IPS-18c (cell line): ENCODE results near the gene ODC1.

Experiments used
- H3K4me3 ChIP-seq: 2 replicates; pipeline ENCODE4 v1.7.0; 2013; ENCODE audit warnings: low read depth, mild to moderate bottlenecking, low read length, moderate library complexity; ENCODE audit not compliant: insufficient read depth
- H3K9me3 ChIP-seq: one replicate; pipeline ENCODE4 v1.6.1; 2013; ENCODE audit warnings: mild to moderate bottlenecking, low read length, moderate library complexity; ENCODE audit not compliant: control insufficient read depth, insufficient read depth

The ODC1 gene

DNA sequence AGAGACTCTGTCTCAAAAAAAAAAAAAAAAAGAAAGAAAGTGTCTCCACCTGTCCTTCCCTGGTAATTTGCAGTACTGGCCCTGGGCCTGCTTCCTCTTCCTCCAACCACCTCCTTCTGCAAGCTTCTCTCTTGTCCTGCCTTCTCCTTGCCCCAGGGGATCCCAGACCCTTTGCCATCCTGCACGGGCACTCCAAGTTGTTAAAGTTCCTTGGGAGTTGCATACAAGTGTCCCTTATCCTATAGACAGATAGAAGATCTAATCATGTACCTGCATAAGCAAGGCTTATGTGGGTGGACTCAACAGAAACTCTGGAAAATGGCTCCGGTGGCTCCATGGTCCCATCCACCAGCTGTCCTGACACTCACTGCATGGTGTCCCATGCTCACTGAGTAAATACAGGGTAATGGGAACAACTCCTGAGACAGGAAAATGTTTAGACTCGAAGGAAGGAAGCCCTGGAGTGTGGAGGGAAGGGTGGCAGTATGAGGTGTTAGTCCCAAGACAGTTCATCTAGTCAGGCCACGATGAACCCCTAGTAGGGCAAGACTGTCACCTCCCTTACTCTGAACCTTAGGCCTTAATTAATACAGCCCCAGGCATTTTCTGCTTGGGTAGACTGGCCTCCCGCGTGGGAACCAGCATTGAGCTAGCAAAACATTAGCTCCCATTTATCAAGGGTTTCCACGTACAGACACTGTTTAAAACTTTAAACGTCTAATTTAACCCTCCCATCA, 17.1 kb downstream of the ODC1 start:
- Histone ChIP-seq H3K4me3 (no peak overlapping the region), H3K9me3 (peaks cover 4% of the 10 kb centered on the region)

DNA sequence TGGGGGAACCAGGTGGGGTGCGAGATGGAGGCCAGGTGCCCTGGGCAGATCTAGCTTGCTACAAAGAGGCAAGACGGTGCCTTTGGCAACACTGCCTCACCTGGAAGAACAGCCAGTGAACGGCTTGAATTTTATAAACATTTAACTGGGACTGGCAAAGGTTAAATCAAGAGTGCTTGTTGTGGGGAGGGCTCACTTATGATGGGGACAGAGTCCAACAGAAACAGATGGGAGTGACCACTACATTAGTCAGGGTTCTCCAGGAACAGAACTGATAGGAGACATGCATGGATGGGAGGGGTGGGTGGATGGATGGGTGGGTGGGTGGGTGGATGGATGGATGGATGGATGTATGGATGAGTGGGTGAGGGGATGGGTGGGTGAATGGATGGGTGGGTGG, 19.2 kb downstream of the ODC1 start:
- H3K9me3 ChIP-seq, result peaks cover 4% of the 10 kb centered on the region
- H3K4me3 ChIP-seq, result no peak overlapping the region

DNA sequence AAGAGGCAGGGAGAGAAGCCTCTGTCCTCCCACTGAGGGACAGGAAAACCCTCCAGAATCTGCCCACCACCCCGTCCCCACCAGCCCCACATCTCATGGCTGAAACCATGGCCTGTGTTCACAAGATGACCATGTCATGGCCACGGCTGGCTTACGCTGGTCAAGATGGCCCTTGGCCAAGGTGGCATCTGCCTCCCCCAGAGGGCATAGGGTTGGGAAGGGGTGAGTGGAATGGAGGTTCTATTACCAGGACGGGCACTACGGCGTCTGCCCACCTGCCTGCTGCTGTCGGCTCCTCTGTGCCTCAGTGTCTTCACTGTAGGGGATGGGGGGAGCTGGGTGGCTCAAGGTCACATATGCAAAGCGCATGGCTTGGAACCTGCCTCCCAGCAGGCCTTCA, 19.8 kb downstream of the ODC1 start:
- no peak overlapping the region for H3K4me3 ChIP-seq

DNA sequence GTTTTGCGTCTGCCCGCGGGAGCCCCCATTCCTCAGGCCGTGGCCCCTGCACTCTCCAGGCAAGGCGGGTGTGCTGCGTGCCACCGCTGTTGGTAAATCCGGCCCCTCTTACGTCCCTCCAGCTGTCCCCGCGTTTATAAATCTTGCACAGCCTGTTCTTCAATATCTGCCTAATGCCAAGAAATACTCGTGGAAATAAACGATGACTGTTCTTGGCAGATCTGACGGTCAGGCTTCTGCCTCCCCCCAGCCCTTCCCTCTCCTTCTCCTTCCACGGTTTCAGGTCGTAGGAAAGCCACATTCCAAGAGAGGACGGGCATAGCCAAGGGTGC, 20.5 kb downstream of the ODC1 start:
- no peak overlapping the region for H3K4me3 ChIP-seq
- H3K9me3 ChIP-seq, result peaks cover 4% of the 10 kb centered on the region

More for the DNA sequence above, 19.8 kb downstream of the ODC1 start:
- peaks cover 4% of the 10 kb centered on the region for H3K9me3 ChIP-seq

DNA sequence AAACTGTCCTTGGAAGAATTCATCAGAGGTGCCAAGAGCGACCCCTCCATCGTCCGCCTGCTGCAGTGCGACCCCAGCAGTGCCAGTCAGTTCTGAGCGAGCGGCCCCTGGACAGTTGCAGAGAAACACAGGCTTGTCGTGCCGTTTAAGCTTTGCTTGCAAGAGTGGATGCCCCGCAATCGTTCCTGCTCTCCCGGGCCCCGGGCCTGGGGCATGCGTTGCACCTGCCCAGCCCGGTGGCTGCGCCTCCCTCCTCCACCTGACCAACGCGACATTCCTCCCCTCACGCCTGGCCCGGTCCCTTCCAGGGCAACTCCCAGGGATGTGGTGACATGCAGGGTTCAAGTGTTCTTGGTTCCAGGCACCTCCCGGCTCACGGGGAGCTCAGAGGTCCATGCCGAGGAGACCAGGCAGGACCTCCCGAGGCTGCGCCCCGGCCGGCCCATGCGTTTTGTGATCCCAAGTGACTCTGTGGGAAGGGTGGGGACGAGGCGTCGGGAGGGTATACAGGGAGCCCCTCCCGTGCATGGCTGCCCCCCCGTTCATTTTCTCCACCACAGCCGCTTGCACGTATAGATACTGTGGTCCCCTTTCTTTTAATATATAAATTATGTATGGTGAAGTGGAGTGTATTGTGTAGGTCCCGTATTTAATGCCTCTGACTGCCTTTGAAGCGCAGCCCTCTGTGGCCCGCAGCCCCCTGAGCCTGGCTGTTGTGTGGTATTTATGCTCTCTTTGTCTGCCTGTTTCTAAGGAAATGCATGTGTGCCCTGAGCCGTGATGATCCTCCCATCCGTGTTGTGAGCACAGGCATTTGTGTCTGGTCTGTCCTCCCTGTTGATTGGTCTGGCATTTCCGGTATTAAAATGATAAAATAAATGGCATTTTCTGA, 21.2 kb downstream of the ODC1 start:
- Histone ChIP-seq H3K9me3 (peaks cover 4% of the 10 kb centered on the region), H3K4me3 (no peak overlapping the region)

DNA sequence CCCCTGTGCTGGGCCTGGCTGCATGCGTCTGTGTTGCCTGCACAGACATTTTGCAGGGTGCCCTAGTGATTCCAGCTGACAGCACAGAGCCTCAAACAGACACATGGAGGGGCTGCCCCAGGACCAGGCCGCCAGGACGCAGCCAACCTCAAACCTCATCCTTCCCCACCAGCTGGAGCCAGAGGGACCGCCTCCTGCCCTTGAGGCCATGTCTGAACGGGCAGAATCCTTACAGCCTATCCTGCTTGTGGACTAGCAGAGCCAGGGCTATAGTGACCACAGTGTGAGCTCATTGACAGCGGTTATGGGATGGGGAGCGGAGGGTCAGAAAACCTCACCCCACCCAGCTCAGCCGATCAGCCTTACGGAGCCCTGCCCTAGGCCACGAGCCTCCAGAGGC, 22.4 kb downstream of the ODC1 start:
- no peak overlapping the region for H3K4me3 ChIP-seq
- H3K9me3 ChIP-seq, result peaks cover 4% of the 10 kb centered on the region

DNA sequence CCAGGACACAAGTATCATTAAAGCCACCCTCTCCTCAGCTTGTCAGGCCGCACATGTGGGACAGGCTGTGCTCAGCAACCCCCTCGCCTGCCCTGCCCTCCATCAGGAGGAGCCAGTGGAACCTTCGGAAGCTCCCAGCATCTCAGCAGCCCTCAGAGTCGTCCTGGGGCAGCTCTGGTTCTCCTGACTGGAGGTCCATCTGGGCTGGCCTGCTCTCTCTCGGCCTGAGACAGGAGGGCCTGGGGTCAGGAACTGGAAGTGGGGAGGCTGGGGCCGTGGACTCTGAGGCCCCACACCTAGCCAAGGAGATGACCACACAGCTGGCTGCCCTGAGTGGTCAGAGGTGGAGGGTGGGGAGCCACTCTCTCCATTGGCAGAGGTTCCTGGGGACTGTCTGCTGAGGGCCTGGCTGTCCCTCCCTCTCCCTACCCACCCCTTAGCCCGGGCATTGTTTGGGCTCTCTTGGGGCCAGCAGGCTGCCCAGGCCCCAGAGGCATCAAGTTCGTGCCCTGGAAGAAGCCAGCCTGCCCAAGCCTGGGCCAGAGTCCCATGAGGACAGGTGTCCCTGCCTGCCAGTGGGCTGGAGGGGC, 23.1 kb downstream of the ODC1 start:
- H3K9me3 ChIP-seq, result no peaks in the 10 kb centered on the region

DNA sequence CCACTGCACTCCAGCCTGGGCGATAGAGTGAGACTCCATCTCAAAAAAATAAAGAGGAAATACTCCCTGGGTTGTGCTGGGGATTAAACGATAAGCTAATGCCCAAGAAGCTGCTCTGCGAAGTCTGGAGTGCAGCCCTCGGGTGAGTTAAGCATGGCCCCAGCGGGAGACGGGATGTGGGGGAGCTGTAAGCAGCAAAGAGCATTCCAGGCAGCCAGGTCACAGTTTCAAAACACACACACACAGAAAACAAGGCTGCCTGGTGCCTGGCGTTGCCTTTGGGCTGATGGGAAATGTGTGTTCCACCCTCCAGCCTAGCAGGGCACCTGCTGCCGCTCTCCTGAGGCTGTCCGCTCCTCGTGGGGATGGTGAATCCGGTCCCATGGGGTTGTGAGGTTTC, 24.1 kb downstream of the ODC1 start:
- no peaks in the 10 kb centered on the region for H3K9me3 ChIP-seq
- no peak overlapping the region for H3K4me3 ChIP-seq

More for the DNA sequence above, 23.1 kb downstream of the ODC1 start:
- H3K4me3 ChIP-seq, result no peak overlapping the region

DNA sequence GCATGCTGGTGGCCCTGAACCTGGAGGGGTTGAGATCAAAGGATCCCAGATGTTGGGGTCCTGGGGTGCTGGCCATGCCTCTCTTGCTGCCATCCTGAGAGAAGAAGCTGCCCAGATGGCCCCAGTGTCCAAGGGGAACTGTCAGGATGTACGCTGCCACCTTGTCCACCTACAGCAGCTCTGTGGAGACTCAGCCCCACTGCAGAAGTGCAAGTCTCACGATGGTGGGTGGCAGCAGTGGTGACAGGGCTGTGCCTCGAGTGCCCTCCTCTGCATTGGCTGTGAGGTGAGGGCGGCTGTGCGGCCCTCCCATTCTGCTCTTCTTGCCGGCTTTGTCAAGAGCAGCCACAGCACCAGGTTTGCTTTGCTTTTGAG, 24.7 kb downstream of the ODC1 start:
- Histone ChIP-seq H3K9me3 (no peaks in the 10 kb centered on the region), H3K4me3 (no peak overlapping the region)

DNA sequence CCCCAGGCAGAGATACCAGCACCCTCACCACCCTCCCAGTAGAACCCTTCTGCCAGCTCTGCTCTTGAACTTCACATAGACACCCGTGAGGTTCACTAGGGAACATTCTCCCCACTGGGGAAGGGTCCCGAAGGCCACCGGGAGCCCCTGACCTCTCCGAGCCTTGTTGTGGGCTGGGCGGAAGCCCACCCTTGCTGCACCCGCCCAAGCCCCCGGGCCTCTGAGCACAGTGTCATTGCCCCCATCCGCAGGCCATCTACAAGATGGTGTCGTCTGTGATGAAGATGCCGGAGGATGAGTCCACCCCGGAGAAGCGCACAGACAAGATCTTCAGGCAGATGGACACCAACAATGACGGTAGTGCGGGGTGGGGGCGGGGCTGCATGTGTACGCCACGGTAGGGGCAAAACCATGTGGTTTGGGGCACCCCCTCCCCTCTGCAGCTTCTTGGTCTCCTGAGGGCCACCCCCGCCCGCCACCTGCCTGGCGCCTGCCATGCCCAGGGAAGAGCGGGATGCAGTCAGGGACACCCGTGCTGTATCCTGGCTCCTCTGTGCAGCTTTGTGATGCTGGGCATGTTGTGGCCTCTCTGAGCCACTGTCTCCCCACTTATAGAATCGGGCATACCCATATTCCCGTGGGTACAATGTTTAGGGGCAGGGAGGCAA, 25.3 kb downstream of the ODC1 start:
- Histone ChIP-seq H3K4me3 (no peak overlapping the region), H3K9me3 (no peaks in the 10 kb centered on the region)

DNA sequence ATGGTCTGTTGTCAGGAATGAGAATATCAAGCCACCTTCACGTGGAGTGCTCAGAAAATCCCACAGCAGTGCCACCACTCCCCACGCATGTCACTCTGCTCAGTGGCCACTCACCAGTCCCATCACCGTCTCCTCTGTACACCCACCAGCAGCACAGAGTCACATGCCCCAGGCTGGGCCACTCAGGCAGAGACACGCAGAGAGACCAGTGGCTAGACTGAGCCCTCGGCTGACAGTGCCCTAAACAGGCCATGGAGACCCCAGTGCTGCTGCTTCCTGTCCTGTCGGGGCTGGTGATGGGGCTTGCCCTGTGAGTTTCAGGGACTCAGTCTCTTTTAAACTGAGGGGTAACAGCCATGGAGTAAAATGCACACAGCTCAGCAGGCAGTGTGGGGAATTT, 25.9 kb downstream of the ODC1 start:
- H3K4me3 ChIP-seq, result no peak overlapping the region

DNA sequence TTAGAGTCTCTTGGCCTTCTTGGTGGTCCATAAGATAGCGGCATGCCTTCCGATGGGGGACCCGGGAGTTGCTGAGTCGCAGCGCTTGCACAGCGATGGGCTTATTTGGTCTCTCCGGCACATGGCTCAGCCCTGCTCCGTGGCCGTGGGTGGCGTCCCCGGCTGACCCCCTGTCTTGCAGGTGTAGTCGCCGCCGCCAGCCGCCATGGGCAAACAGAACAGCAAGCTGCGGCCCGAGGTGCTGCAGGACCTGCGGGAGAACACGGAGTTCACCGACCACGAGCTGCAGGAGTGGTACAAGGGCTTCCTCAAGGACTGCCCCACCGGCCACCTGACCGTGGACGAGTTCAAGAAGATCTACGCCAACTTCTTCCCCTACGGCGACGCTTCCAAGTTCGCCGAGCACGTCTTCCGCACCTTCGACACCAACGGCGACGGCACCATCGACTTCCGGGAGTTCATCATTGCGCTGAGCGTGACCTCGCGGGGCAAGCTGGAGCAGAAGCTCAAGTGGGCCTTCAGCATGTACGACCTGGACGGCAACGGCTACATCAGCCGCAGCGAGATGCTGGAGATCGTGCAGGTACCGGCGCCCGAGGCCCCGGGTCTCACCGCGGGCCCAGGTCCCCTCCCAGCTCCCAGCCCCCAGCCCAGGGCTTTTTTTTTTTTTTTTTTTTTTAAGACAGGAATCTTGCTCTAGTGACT, 28.4 kb downstream of the ODC1 start:
- H3K4me3 ChIP-seq, result no peak overlapping the region
- H3K9me3 ChIP-seq, result no peaks in the 10 kb centered on the region

More for the DNA sequence above, 25.9 kb downstream of the ODC1 start:
- H3K9me3 ChIP-seq, result no peaks in the 10 kb centered on the region

DNA sequence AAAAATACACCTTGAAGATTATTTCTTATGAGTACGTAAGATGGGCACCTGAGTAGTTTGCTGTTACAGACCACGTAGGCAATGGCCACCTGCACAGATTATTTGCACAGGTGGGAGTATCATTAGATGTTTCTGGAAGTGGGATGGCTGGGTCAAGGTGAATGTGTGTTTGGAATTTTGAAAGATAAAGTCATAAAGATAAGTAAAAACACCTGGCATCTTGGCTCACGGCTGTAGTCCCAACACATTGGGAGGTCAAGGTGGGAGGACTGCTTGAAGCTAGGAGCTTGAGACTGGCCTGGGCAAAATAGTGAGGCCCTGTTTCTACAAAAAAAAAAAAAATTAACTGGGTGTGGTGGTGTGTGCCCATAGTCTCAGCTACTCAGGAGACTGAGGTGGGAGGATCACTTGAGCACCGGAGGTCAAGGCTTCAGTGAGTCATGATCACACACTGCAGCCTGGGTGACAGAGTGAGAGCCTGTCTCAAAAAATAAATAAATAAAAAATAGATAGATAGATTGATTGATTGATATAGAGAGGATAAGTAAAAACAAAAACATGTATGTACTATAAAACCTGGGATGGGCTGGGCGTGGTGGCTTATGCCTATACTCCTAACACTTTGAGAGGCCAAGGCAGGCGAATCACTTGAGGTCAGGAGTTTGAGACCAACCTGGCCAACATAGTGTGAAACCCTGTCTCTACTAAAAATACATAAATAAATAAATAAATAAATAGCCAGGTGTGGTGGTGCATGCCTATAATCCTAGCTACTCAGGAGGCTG, 30.4 kb downstream of the ODC1 start:
- Histone ChIP-seq H3K9me3 (no peaks in the 10 kb centered on the region), H3K4me3 (no peak overlapping the region)

DNA sequence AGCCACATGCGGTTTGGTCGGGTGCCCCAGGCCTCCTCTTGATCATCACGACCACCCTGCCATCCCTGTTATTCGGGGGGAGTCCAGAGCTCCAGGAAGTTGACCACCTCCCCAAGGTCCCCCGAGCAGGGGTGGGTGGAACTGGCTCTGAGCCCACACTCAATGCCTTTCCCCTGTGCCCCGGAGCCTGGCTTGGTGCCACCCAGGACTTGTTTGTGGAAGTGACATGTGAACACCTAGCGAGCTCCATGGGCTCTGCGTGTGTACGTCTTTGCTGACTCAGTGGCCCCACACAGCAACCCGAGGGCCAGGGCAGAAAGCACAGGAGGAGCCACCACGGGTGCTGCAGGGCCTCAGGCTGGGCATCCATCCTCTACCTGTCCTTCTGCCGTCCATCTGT, 32.5 kb downstream of the ODC1 start:
- Histone ChIP-seq H3K9me3 (no peaks in the 10 kb centered on the region), H3K4me3 (no peak overlapping the region)

DNA sequence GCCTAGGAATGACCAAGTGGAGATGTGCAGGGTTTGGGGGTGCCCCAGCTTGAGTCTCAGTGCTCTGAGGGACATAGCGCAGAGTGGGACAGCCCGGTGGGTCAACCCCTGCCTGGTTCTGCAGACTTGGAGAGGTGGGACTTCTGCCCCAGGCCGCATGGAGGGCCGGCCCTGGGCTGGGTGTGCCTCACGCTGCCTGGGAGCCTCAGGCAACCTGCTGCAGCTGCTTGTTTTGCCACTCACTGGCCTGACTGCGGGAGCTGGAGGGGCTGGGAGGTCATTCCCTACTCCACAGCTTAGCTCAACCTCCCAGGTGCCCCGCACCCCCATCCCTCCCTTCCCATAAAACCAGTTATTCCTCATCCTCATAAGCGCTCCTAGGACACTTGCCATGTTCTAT, 33.1 kb downstream of the ODC1 start:
- no peak overlapping the region for H3K4me3 ChIP-seq
- H3K9me3 ChIP-seq, result no peaks in the 10 kb centered on the region

DNA sequence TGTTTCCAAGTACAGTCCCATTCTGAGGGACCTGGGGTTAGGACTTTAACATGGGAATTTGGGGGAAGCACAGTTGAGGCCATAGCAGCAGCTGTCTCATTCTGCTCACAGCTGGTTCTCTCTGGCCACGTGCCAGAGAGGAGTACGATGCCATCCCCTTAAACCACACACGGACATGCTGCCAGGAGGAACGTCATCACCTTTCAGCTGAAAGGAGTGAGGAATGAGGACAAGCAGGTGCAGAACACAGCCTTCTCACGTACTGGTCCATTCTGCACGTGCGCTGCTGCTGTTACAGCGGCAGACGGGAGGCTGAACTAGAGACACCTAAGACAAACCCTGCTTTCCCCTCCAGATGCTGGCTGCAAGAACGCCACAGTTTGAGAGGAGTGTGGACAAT, 33.5 kb downstream of the ODC1 start:
- Histone ChIP-seq H3K4me3 (no peak overlapping the region), H3K9me3 (no peaks in the 10 kb centered on the region)
